GM21515 (cell line): Measurements from ENCODE around the gene PTPRN2.

Source experiments
- ATAC-seq: cut with Tn5 transposase; IDR thresholded peaks from one replicate; pipeline ENCODE4 v1.9.1; 2021; ENCODE audit not compliant: unreplicated experiment

The PTPRN2 gene

GRCh38 chr7:157834501-157835163, 753.0 kb downstream of the PTPRN2 start:
- ATAC-seq: no peak

- no peak for ATAC-seq
Measured at GRCh38 chr7:157832866-157833607, 754.6 kb downstream of the PTPRN2 start.

- no peak for ATAC-seq
Measured at GRCh38 chr7:157832421-157832820, 755.2 kb downstream of the PTPRN2 start.

GRCh38 chr7:157832006-157832405, 755.6 kb downstream of the PTPRN2 start:
- ATAC-seq: no peak

- no peak for ATAC-seq
Measured at GRCh38 chr7:157831143-157831905, 756.3 kb downstream of the PTPRN2 start.

GRCh38 chr7:157830331-157830730, 757.3 kb downstream of the PTPRN2 start:
- no peak for ATAC-seq

- no peak for ATAC-seq
Measured at GRCh38 chr7:157829491-157829890, 758.1 kb downstream of the PTPRN2 start.

GRCh38 chr7:157828881-157829280, 758.7 kb downstream of the PTPRN2 start:
- ATAC-seq: no peak

- no peak for ATAC-seq
Measured at GRCh38 chr7:157828190-157828589, 759.4 kb downstream of the PTPRN2 start.

- ATAC-seq: no peak
Measured at GRCh38 chr7:157827863-157828160, 759.8 kb downstream of the PTPRN2 start.

- ATAC-seq: no peak
Measured at GRCh38 chr7:157827045-157827862, 760.4 kb downstream of the PTPRN2 start.

- no peak for ATAC-seq
Measured at GRCh38 chr7:157826566-157826965, 761.1 kb downstream of the PTPRN2 start.

- ATAC-seq: no peak
Measured at GRCh38 chr7:157825325-157825724, 762.3 kb downstream of the PTPRN2 start.

- no peak for ATAC-seq
Measured at GRCh38 chr7:157824819-157825121, 762.9 kb downstream of the PTPRN2 start.

GRCh38 chr7:157824011-157824818, 763.4 kb downstream of the PTPRN2 start:
- ATAC-seq: no peak

GRCh38 chr7:157822688-157823031, 765.0 kb downstream of the PTPRN2 start:
- ATAC-seq: no peak

- no peak for ATAC-seq
Measured at GRCh38 chr7:157821959-157822687, 765.5 kb downstream of the PTPRN2 start.

GRCh38 chr7:157820796-157821195, 766.8 kb downstream of the PTPRN2 start:
- no peak for ATAC-seq

GRCh38 chr7:157819455-157819807, 768.2 kb downstream of the PTPRN2 start:
- ATAC-seq: no peak
